HEK293T (cell line): Measurements from ENCODE around the gene MED15.

Experiments
- ARNT ChIP-seq: fragments of 450-650 bp; IDR thresholded peaks from 2 replicates; pipeline ENCODE4 v1.6.1; 2017; ENCODE audit warnings: mild to moderate bottlenecking
- BHLHE40 ChIP-seq: fragments of 450-650 bp; IDR thresholded peaks from 2 replicates; pipeline ENCODE4 v1.6.1; 2016; ENCODE audit warnings: mild to moderate bottlenecking, moderate library complexity, borderline replicate concordance
- CTBP1 ChIP-seq: fragments of 450-650 bp; IDR thresholded peaks from 2 replicates; pipeline ENCODE4 v1.6.1; 2016; ENCODE audit warnings: borderline replicate concordance
- ELF4 ChIP-seq: fragments of 450-650 bp; IDR thresholded peaks from 2 replicates; pipeline ENCODE4 v1.6.1; 2017; ENCODE audit warnings: antibody characterized with exemption
- FOXA1 ChIP-seq: fragments of 450-650 bp; IDR thresholded peaks from 2 replicates; pipeline ENCODE4 v1.6.1; 2016; ENCODE audit warnings: mild to moderate bottlenecking
- FOXM1 ChIP-seq: fragments of 450-650 bp; IDR thresholded peaks from 2 replicates; pipeline ENCODE4 v1.6.1; 2017; ENCODE audit warnings: mild to moderate bottlenecking, borderline replicate concordance
- LEF1 ChIP-seq: fragments of 450-650 bp; IDR thresholded peaks from 2 replicates; pipeline ENCODE4 v1.6.1; 2017; ENCODE audit warnings: mild to moderate bottlenecking, borderline replicate concordance
- SP1 ChIP-seq: fragments of 450-650 bp; IDR thresholded peaks from 2 replicates; pipeline ENCODE4 v1.6.1; 2017
- SUZ12 ChIP-seq: fragments of 450-650 bp; IDR thresholded peaks from 2 replicates; pipeline ENCODE4 v1.6.1; 2016; ENCODE audit warnings: mild to moderate bottlenecking
- TARDBP ChIP-seq: fragments of 450-650 bp; IDR thresholded peaks from 2 replicates; pipeline ENCODE4 v1.6.1; 2016
- ZNF384 ChIP-seq: fragments of 450-650 bp; IDR thresholded peaks from 2 replicates; pipeline ENCODE4 v1.6.1; 2016

- TF ChIP-seq ELF4 (no peak), SP1 (no peak), FOXA1 (no peak), SUZ12 (no peak), CTBP1 (no peak), FOXM1 (no peak), TARDBP (no peak), LEF1 (no peak), BHLHE40 (no peak), ARNT (no peak), ZNF384 (no peak)
These were observed 96.8 kb downstream of the MED15 start for GRCh38 chr22:20604092-20604747.
